ENCODE results near the gene FGFR3.

DNA sequence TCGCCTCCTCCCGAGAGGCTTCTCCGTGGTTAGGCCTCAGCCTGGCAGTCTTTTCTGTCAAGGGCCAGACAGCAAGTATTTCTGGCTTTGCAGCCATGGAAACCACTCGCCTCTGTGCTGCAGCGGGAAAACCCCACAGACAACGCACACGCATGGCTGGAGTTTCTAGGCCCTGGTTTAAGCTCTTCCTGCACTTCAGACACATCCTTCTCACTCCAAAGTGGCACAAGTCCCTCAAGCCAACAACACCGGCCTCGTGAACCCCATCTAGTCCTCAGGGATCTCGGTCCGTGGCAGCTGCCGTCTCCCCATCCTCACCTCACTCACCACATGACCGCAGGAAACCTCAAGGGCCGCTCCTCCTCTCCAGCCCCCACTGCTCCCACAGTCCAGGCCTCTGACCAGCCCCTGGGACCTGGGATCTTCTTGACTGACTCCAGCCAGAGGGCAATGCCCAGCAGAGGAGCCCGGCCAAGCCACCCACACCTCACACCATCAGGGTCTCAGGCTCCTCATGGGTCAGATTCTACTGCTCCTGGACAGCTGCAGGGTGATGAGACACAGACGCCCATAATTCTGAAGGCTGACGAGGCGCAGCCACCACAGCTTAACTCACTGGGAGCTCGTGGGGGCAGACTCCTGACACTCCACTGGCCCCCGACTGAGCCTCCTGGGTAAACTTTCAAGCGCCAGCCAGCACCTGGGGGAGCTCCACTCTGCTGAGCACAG, 41.1 kb downstream of the FGFR3 start:
- TF ChIP-seq CTCF (conservative IDR thresholded peaks at IDR 0.05; ENCODE audit: low read length): no peak
- TF ChIP-seq EZH2phosphoT487 (IDR thresholded peaks at IDR 0.05; ENCODE audit: borderline replicate concordance, low read depth, low read length): no peak

All from OCI-LY7 (cell line).